HepG2 (cell line): ENCODE results near the gene TMEM117. TPM values are rescaled to one million over a fixed set of nuclear protein-coding genes. Genes with fewer than 3 reads are reported as not detected.

Experiments used
- ATAC-seq: fragments of 200-7000 bp; cut with Tn5 transposase; 3 replicates; pipeline ENCODE4 v1.9.1; 2020; ENCODE audit warnings: mild to moderate bottlenecking, moderate library complexity
- BruUV-seq: library from RNA; stranded (reverse); fragments of 400-500 nt; replicated peaks from 2 replicates; lab custom pipeline; 2021; lab: Mats Ljungman, UMichigan
- CTCF ChIA-PET: fragments of 300-600 bp; formaldehyde crosslinking; extraction: SDS; loops from one replicate; lab custom pipeline; 2021; ENCODE audit warnings: low total read pairs, inconsistent platforms, low intra/inter-chr PET ratio; lab: Yijun Ruan, JAX
- POLR2A ChIA-PET: fragments of 350-600 bp; sonication (Branson Sonifier 250); formaldehyde crosslinking; loops from one replicate; lab custom pipeline; 2020; ENCODE audit warnings: antibody characterized with exemption, inconsistent platforms; lab: Yijun Ruan, JAX
- DNase-seq: peaks from one replicate; pipeline ENCODE4 v3.0.0-alpha.2; 2015; ENCODE audit warnings: low spot score
- FAIRE-seq: peaks from 3 replicates; lab custom pipeline; 2011; peaks lifted over from hg19 to GRCh38; lab: Jason Lieb, UNC
- H2AFZ ChIP-seq: one replicate; pipeline ENCODE4 v1.6.1; 2011; ENCODE audit warnings: low read length, inconsistent platforms
- H3K27ac ChIP-seq: fragments of 300-600 bp; 3 replicates; pipeline ENCODE4 v1.8.0; 2011; ENCODE audit warnings: mixed run types, mild to moderate bottlenecking, mixed read lengths, low read length, inconsistent platforms; ENCODE audit not compliant: insufficient read depth; ENCODE audit errors: extremely low read length
- H3K27me3 ChIP-seq, 2 experiments: fragments of 200-600 bp in 1 of 2; 2 replicates in 1 of 2; 3 replicates in 1 of 2; pipeline versions ENCODE4 v1.6.0 to v1.8.0; 2011; ENCODE audit warnings: low read length in 2 of 2, mild to moderate bottlenecking in 2 of 2, moderate library complexity in 2 of 2, inconsistent platforms in 1 of 2; ENCODE audit not compliant: insufficient read depth in 2 of 2, control insufficient read depth in 1 of 2
- H3K36me3 ChIP-seq, 2 experiments: fragments of 200-600 bp in 1 of 2; replicated peaks in 1 of 2; 2 replicates in 1 of 2; 3 replicates in 1 of 2; pipeline versions ENCODE4 v1.5.1 to v1.8.0; 2011; ENCODE audit warnings: low read length in 2 of 2, inconsistent platforms in 1 of 2; ENCODE audit not compliant: insufficient read depth in 2 of 2, control insufficient read depth in 1 of 2
- H3K4me1 ChIP-seq: 2 replicates; pipeline ENCODE4 v1.5.1; 2012; ENCODE audit warnings: low read length, inconsistent platforms; ENCODE audit not compliant: insufficient read depth
- H3K4me2 ChIP-seq: 2 replicates; pipeline ENCODE4 v1.6.0; 2011; ENCODE audit warnings: low read depth, low read length, inconsistent platforms
- H3K4me3 ChIP-seq, 3 experiments: fragments of 200-600 bp in 1 of 3; sonication (generic), shearing (Covaris generic) in 1 of 3; replicated peaks in 1 of 3; 2 replicates each; pipeline ENCODE4 v1.5.1; 2011 to 2016; ENCODE audit warnings: low read length in 3 of 3, inconsistent platforms in 2 of 3, low read depth in 2 of 3, mild to moderate bottlenecking in 2 of 3, control low read depth in 1 of 3, mixed read lengths in 1 of 3; ENCODE audit not compliant: insufficient read depth in 1 of 3
- H3K79me2 ChIP-seq: one replicate; pipeline ENCODE4 v1.6.1; 2011; ENCODE audit warnings: low read length, inconsistent platforms; ENCODE audit not compliant: insufficient read depth
- H3K9ac ChIP-seq: 2 replicates; pipeline ENCODE4 v1.6.0; 2011; ENCODE audit warnings: mild to moderate bottlenecking, low read depth, low read length, inconsistent platforms; ENCODE audit not compliant: insufficient read depth
- H3K9me3 ChIP-seq: 2 replicates; pipeline ENCODE4 v1.5.1; 2012; ENCODE audit warnings: mild to moderate bottlenecking, low read length
- H4K20me1 ChIP-seq: 2 replicates; pipeline ENCODE4 v1.6.0; 2011; ENCODE audit warnings: inconsistent platforms, mild to moderate bottlenecking, low read length, moderate library complexity; ENCODE audit not compliant: insufficient read depth
- CBX5 ChIP-seq: sonication (generic); formaldehyde crosslinking; IDR thresholded peaks from 2 replicates; pipeline ENCODE4 v1.4.0; 2020; ENCODE audit warnings: missing genetic modification reagents, borderline replicate concordance
- POLR2AphosphoS5 ChIP-seq: IDR thresholded peaks from 2 replicates; pipeline ENCODE4 v1.6.1; 2012; ENCODE audit warnings: low read depth, low read length
- SMYD3 ChIP-seq: sonication (generic); formaldehyde crosslinking; IDR thresholded peaks from 2 replicates; pipeline ENCODE4 v1.8.1; 2023; ENCODE audit warnings: mild to moderate bottlenecking, missing genetic modification reagents
- ZNF891 ChIP-seq: sonication (generic); formaldehyde crosslinking; IDR thresholded peaks from 2 replicates; pipeline ENCODE4 v1.5.0; 2020; ENCODE audit warnings: mild to moderate bottlenecking, missing genetic modification reagents
- WGBS: methylation state at CpG from one replicate; pipeline ENCODE4 v1.1.6; 2017; ENCODE audit warnings: low lambda C conversion rate; 5-methylcytosine and 5-hydroxymethylcytosine counted together
- in situ Hi-C: cut with HindIII; loops from 2 replicates; pipeline ENCODE4 v1.10.0; 2017; ENCODE audit warnings: low pct_unique_long_range_greater_than_20kb; ENCODE audit not compliant: extremely low pct_ligation_motif_present
- intact Hi-C: fragments of 100-400 bp; cut with micrococcal nuclease; formaldehyde crosslinking; loops from one replicate; pipeline ENCODE4 v1.10.0; 2022; ENCODE audit not compliant: unreplicated experiment
- polyA plus RNA-seq, 8 experiments: library from polyadenylated mRNA; depleted of rRNA in 3 of 8; stranded (reverse) in 7 of 8; unstranded in 1 of 8; fragments of >200 nt; fragmentation: Illumina TruSeq in 4 of 8; extraction: Trizol in 4 of 8; gene quantifications; 2 replicates each; pipeline versions ENCODE4 v1.2.1 to v1.2.3, GENCODE V29; 2011 to 2016; ENCODE audit warnings: low read depth in 4 of 8, missing spikeins in 1 of 8, mixed read lengths in 1 of 8; ENCODE audit not compliant: insufficient read depth in 1 of 8
- total RNA-seq, 5 experiments: library from RNA; depleted of rRNA; stranded (reverse); fragments of >200 nt; fragmentation: Illumina TruSeq; extraction: Trizol; gene quantifications; 2 replicates each; pipeline ENCODE4 v1.2.3, GENCODE V29; 2016; ENCODE audit warnings: low read depth in 1 of 5
- TF ChIP-seq, protein P1 (sequence below): sonication (generic); formaldehyde crosslinking; IDR thresholded peaks from 2 replicates; pipeline ENCODE4 v1.5.0; 2020; ENCODE audit warnings: missing genetic modification reagents

The TMEM117 gene
- total and polyA plus RNA-seq, 2 of the 13 experiments (the other 11 are each of a cell fraction or from before 2014, with no cell fraction given): 2.8 to 8.5 TPM

DNA sequence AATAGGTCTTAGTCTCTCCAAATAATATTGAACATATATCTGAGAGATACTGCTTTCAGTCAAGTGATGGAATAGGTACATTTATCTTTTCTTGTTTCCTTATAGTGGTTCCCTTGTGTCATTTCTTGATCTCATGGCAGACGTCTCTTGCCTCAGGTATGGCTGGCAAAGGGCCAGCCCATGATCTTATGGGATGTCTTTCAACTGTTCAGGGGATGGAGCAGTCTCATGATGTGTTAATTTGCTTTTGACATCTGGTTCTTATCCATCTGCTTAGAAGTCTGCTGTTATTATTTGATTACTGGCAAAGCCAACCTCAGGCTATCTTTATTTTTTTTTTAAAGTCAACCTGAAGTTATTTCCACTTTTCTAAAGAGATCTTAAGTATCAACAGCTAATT, 262.9 kb downstream of the TMEM117 start:
- H2AFZ ChIP-seq: no peak overlapping the region
- WGBS: 74% methylated on average over 1 of the region's 1 CpG
- no peaks in the 10 kb centered on the region for H3K4me1 ChIP-seq
- ChIA-PET CTCF (no interaction called here), POLR2A (no interaction called here)
- no peaks in the 10 kb centered on the region for H3K27me3 ChIP-seq
- H3K4me2 ChIP-seq: no peak overlapping the region
- no peaks in the 10 kb centered on the region for H3K36me3 ChIP-seq
- no peaks in the 10 kb centered on the region for H3K79me2 ChIP-seq
- no peak overlapping the region for H3K4me3 ChIP-seq
- no peaks in the 10 kb centered on the region for H4K20me1 ChIP-seq
- H3K27ac ChIP-seq: no peak overlapping the region
- TF ChIP-seq ZNF891: no peak
- TF ChIP-seq, all 625 proteins: peak for 0
- no peak for FAIRE-seq
- no peak for DNase-seq
- in situ Hi-C loops (no loop called here), intact Hi-C loops (no loop called here)
- H3K9ac ChIP-seq: no peak overlapping the region
- H3K9me3 ChIP-seq: no peaks in the 10 kb centered on the region
- BruUV-seq: no TSS peak
- no peak for ATAC-seq

DNA sequence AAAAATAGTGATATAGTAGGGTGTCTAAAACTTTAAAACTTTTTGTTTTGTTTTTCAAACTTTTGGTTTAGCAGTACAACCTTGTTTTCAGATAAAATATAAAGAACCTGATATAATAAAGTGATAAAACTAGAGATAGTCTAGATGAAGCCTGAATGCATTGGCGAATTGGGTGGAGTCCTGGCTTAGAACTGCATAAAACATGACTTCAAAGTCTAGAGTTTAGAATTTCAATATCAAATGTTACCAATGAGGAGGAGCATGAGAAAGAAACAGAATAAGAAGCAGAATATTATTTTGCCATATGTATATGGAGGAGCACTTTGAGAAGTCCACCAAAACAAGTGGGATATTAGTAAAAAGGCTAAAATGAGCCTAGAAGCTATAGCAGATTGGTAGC, 263.6 kb downstream of the TMEM117 start:
- 98% methylated on average over 1 of the region's 1 CpG for WGBS
- ChIA-PET POLR2A (no interaction called here), CTCF (no interaction called here)
- Histone ChIP-seq H3K9ac (no peak overlapping the region), H3K36me3 (no peaks in the 10 kb centered on the region), H3K27me3 (no peaks in the 10 kb centered on the region), H3K79me2 (no peaks in the 10 kb centered on the region), H3K4me3 (no peak overlapping the region), H2AFZ (no peak overlapping the region), H3K4me2 (no peak overlapping the region), H3K9me3 (no peaks in the 10 kb centered on the region), H3K4me1 (no peaks in the 10 kb centered on the region), H3K27ac (no peak overlapping the region), H4K20me1 (no peaks in the 10 kb centered on the region)
- BruUV-seq: no TSS peak
- intact Hi-C loops (no loop called here), in situ Hi-C loops (no loop called here)
- FAIRE-seq: no peak
- TF ChIP-seq SMYD3 (CRISPR knock-in tag): no peak
- no peak for TF ChIP-seq CBX5 (CRISPR knock-in tag)
- TF ChIP-seq, protein P1, sequence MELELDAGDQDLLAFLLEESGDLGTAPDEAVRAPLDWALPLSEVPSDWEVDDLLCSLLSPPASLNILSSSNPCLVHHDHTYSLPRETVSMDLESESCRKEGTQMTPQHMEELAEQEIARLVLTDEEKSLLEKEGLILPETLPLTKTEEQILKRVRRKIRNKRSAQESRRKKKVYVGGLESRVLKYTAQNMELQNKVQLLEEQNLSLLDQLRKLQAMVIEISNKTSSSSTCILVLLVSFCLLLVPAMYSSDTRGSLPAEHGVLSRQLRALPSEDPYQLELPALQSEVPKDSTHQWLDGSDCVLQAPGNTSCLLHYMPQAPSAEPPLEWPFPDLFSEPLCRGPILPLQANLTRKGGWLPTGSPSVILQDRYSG (CRISPR knock-in tag): no peak
- TF ChIP-seq POLR2AphosphoS5: no peak
- ATAC-seq: no peak
- DNase-seq: no peak
